Pulmonary artery endothelial cell (primary cell): ENCODE data around the gene MAPK1. TPM values are rescaled to one million over a fixed set of nuclear protein-coding genes. Genes with fewer than 3 reads are reported as not detected.
"Not testable (repeated sequence)": the region's sequence is repeated elsewhere in the genome, so short reads cannot be mapped to it uniquely, and the experiment has no call there.

ENCODE experiments used
- DNase-seq: peaks from one replicate; pipeline ENCODE4 v3.0.0-alpha.2; 2011; ENCODE audit warnings: low read depth, low spot score
- total RNA-seq: library from RNA; depleted of rRNA; stranded (reverse); fragments of >200 nt; gene quantifications from 2 replicates; pipeline ENCODE4 v1.2.3, GENCODE V29; 2014

Gene MAPK1
- total RNA-seq, 1 donor from 2014 or later = 74.7 TPM

GRCh38 chr22:21882754-21883333 is 15.4 kb upstream of the MAPK1 start:
- not testable (repeated sequence) for DNase-seq

- DNase-seq = no peak
These were observed 14.7 kb upstream of the MAPK1 start for GRCh38 chr22:21881841-21882753.

- no peak for DNase-seq
These were observed 9.2 kb upstream of the MAPK1 start for GRCh38 chr22:21876486-21877176.

- DNase-seq = not testable (repeated sequence)
These were observed 7.5 kb upstream of the MAPK1 start for GRCh38 chr22:21874953-21875352.

- no peak for DNase-seq
These were observed 6.2 kb upstream of the MAPK1 start for GRCh38 chr22:21873619-21874018.

- not testable (repeated sequence) for DNase-seq
These were observed 5.3 kb upstream of the MAPK1 start for GRCh38 chr22:21872741-21873140.

GRCh38 chr22:21868651-21869050 is 1.2 kb upstream of the MAPK1 start:
- no peak for DNase-seq

- DNase-seq = no peak
These were observed 465 bp downstream of the MAPK1 start for GRCh38 chr22:21866833-21867527.

- peak; percentile 37 for DNase-seq
These were observed 2.4 kb downstream of the MAPK1 start for GRCh38 chr22:21865041-21865440.

GRCh38 chr22:21862386-21863245 is 4.8 kb downstream of the MAPK1 start:
- DNase-seq = no peak

- no peak for DNase-seq
These were observed 5.6 kb downstream of the MAPK1 start for GRCh38 chr22:21861851-21862250.

- DNase-seq = no peak
These were observed 6.1 kb downstream of the MAPK1 start for GRCh38 chr22:21861264-21861848.

- no peak for DNase-seq
These were observed 6.9 kb downstream of the MAPK1 start for GRCh38 chr22:21860491-21861039.

GRCh38 chr22:21858025-21858764 is 9.2 kb downstream of the MAPK1 start:
- no peak for DNase-seq

GRCh38 chr22:21857481-21857914 is 9.9 kb downstream of the MAPK1 start:
- DNase-seq = no peak

- DNase-seq = no peak
These were observed 10.6 kb downstream of the MAPK1 start for GRCh38 chr22:21856868-21857267.

- DNase-seq = no peak
These were observed 11.2 kb downstream of the MAPK1 start for GRCh38 chr22:21856197-21856596.

- no peak for DNase-seq
These were observed 11.8 kb downstream of the MAPK1 start for GRCh38 chr22:21855676-21856075.

GRCh38 chr22:21850660-21851059 is 16.8 kb downstream of the MAPK1 start:
- no peak for DNase-seq
